ENCODE results near the gene RDH14.

GRCh38 chr2:18593496-18593895 is 33.0 kb upstream of the RDH14 start:
- TF ChIP-seq REST (IDR thresholded peaks at IDR 0.05) (no peak), HMGXB4 (CRISPR knock-in tag; IDR thresholded peaks at IDR 0.05; ENCODE audit: borderline replicate concordance) (no peak), CTCF (IDR thresholded peaks at IDR 0.05) (no peak), POLR2A (IDR thresholded peaks at IDR 0.05; ENCODE audit: low read length) (no peak), MAFK (IDR thresholded peaks at IDR 0.05; ENCODE audit: partially characterized antibody) (no peak), GATA3 (IDR thresholded peaks at IDR 0.05; ENCODE audit: borderline replicate concordance) (no peak), RFX5 (IDR thresholded peaks at IDR 0.05) (no peak), RAD21 (conservative IDR thresholded peaks at IDR 0.05 in 1 of 2, IDR thresholded peaks at IDR 0.05 in 1 of 2) (no peak)

Data from A549 (cell line).